ENCODE results near the gene IFITM2.
"Not testable (repeated sequence)": the region's sequence is repeated elsewhere in the genome, so short reads cannot be mapped to it uniquely, and the experiment has no call there.

DNA sequence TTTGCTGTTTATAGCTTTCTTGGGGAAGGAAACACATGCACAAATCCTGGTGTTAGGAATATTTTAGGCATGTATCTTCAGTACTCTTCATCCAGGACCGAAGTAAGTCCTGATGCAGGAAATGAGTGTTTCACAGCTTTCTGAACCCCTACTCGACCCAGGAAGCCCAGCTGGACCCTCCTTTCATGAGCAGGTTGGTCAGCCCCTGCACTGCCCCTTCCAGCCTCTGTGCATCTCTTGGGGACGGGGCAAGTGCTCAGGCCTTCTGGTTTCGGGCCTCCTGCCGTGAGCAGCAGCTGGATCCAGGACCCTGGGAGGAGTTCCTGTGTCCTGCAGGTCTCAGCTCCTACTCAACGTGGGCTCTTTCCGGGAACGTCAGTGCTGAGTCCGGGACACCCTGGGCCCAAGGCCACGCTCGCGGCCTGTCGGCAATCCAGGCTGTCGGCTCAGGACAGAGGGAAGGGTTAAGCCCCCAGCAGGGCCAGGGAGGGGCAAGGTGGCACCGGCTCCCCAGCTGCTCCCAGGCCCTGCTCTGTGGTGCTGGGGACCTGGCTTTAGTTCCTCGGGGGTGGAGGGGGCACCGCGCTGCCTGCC is 2.5 kb downstream of the IFITM2 start:
- TF ChIP-seq POLR2A (IDR thresholded peaks at IDR 0.05) = not testable (repeated sequence)
- TF ChIP-seq, protein P1, sequence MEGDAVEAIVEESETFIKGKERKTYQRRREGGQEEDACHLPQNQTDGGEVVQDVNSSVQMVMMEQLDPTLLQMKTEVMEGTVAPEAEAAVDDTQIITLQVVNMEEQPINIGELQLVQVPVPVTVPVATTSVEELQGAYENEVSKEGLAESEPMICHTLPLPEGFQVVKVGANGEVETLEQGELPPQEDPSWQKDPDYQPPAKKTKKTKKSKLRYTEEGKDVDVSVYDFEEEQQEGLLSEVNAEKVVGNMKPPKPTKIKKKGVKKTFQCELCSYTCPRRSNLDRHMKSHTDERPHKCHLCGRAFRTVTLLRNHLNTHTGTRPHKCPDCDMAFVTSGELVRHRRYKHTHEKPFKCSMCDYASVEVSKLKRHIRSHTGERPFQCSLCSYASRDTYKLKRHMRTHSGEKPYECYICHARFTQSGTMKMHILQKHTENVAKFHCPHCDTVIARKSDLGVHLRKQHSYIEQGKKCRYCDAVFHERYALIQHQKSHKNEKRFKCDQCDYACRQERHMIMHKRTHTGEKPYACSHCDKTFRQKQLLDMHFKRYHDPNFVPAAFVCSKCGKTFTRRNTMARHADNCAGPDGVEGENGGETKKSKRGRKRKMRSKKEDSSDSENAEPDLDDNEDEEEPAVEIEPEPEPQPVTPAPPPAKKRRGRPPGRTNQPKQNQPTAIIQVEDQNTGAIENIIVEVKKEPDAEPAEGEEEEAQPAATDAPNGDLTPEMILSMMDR (IDR thresholded peaks at IDR 0.05 in 8 of 11, conservative IDR thresholded peaks at IDR 0.05 in 3 of 11) = peak in 1 of 11 experiments; percentile 6

Data from spleen (tissue), 7 donors.